ENCODE results near the gene MAB21L4.

Gene MAB21L4

GRCh38 chr2:240922982-240923537 lies 27.1 kb upstream of the MAB21L4 start:
- no peak for DNase-seq

GRCh38 chr2:240922245-240922981 lies 26.5 kb upstream of the MAB21L4 start:
- DNase-seq, result no peak

- DNase-seq, result no peak
Measured at GRCh38 chr2:240921995-240922244, 26.0 kb upstream of the MAB21L4 start.

- DNase-seq, result no peak
Measured at GRCh38 chr2:240921311-240921994, 25.5 kb upstream of the MAB21L4 start.

GRCh38 chr2:240920783-240921231 lies 24.9 kb upstream of the MAB21L4 start:
- no peak for DNase-seq

- no peak for DNase-seq
Measured at GRCh38 chr2:240919786-240920782, 24.1 kb upstream of the MAB21L4 start.

- DNase-seq, result no peak
Measured at GRCh38 chr2:240919161-240919781, 23.3 kb upstream of the MAB21L4 start.

GRCh38 chr2:240918258-240919091 lies 22.5 kb upstream of the MAB21L4 start:
- no peak for DNase-seq

GRCh38 chr2:240917684-240918257 lies 21.8 kb upstream of the MAB21L4 start:
- no peak for DNase-seq

GRCh38 chr2:240917009-240917683 lies 21.2 kb upstream of the MAB21L4 start:
- no peak for DNase-seq

GRCh38 chr2:240916571-240917008 lies 20.6 kb upstream of the MAB21L4 start:
- DNase-seq, result no peak

- DNase-seq, result no peak
Measured at GRCh38 chr2:240915526-240916341, 19.8 kb upstream of the MAB21L4 start.

- no peak for DNase-seq
Measured at GRCh38 chr2:240914645-240915525, 18.9 kb upstream of the MAB21L4 start.

- DNase-seq, result peak; percentile 59
Measured at GRCh38 chr2:240913810-240914644, 18.1 kb upstream of the MAB21L4 start.

- no peak for DNase-seq
Measured at GRCh38 chr2:240912878-240913809, 17.2 kb upstream of the MAB21L4 start.

- DNase-seq, result no peak
Measured at GRCh38 chr2:240911641-240912265, 15.8 kb upstream of the MAB21L4 start.
